Neural cell (in vitro differentiated cells): Measurements from ENCODE around the gene MYL12B. TPM values are rescaled to one million over a fixed set of nuclear protein-coding genes. Genes with fewer than 3 reads are reported as not detected.

Experiments used
- H2AFZ ChIP-seq: fragments of 200-600, 300-800 bp; sonication (generic), shearing (Covaris generic); 2 replicates; pipeline ENCODE4 v1.6.0; 2014; ENCODE audit warnings: low read depth, mild to moderate bottlenecking, antibody characterized with exemption, low read length, moderate library complexity
- H3F3A ChIP-seq: fragments of 200-600 bp; shearing (Covaris generic); 2 replicates; pipeline ENCODE4 v1.6.1; 2016; ENCODE audit warnings: mild to moderate bottlenecking, moderate library complexity, mixed read lengths, antibody characterized with exemption, low read length; ENCODE audit not compliant: insufficient read depth, poor library complexity, severe bottlenecking
- H3K27ac ChIP-seq: fragments of 200-600, 300-800 bp; sonication (generic), shearing (Covaris generic); 2 replicates; pipeline ENCODE4 v1.5.1; 2014; ENCODE audit warnings: mild to moderate bottlenecking, low read length, moderate library complexity
- H3K27me3 ChIP-seq: fragments of 300-800, 200-600 bp; sonication (generic), shearing (Covaris generic); 2 replicates; pipeline ENCODE4 v1.6.0; 2014; ENCODE audit warnings: mild to moderate bottlenecking, low read depth, low read length, moderate library complexity; ENCODE audit not compliant: insufficient read depth
- H3K36me3 ChIP-seq: fragments of 300-800, 200-600 bp; sonication (generic), shearing (Covaris generic); 2 replicates; pipeline ENCODE4 v1.5.1; 2014; ENCODE audit warnings: mild to moderate bottlenecking, antibody characterized with exemption, low read length, moderate library complexity; ENCODE audit not compliant: insufficient read depth
- H3K4me2 ChIP-seq: fragments of 300-800, 200-600 bp; sonication (generic), shearing (Covaris generic); 2 replicates; pipeline ENCODE4 v1.6.0; 2014; ENCODE audit warnings: mild to moderate bottlenecking, low read length
- H3K4me3 ChIP-seq: fragments of 300-800, 200-600 bp; sonication (generic), shearing (Covaris generic); 2 replicates; pipeline ENCODE4 v1.5.1; 2014; ENCODE audit warnings: mild to moderate bottlenecking, low read length, moderate library complexity
- H3K79me2 ChIP-seq: fragments of 200-600 bp; shearing (Covaris generic); replicated peaks from 2 replicates; pipeline ENCODE4 v1.6.0; 2014; ENCODE audit warnings: mild to moderate bottlenecking, low read length, moderate library complexity; ENCODE audit not compliant: insufficient read depth
- H3K9ac ChIP-seq: fragments of 300-800, 200-600 bp; sonication (generic), shearing (Covaris generic); 2 replicates; pipeline ENCODE4 v1.6.1; 2016; ENCODE audit warnings: mild to moderate bottlenecking, low read length, mixed read lengths
- H3K9me2 ChIP-seq: fragments of 200-600 bp; shearing (Covaris generic); 2 replicates; pipeline ENCODE4 v1.6.1; 2016; ENCODE audit warnings: mild to moderate bottlenecking, low read length, mixed read lengths; ENCODE audit not compliant: insufficient read depth
- H3K9me3 ChIP-seq: fragments of 200-600, 300-800 bp; sonication (generic), shearing (Covaris generic); 2 replicates; pipeline ENCODE4 v1.6.1; 2016; ENCODE audit warnings: mild to moderate bottlenecking, mixed run types, low read length, moderate library complexity, mixed read lengths
- H4K20me1 ChIP-seq: fragments of 200-600 bp; shearing (Covaris generic); 2 replicates; pipeline ENCODE4 v1.6.1; 2016; ENCODE audit warnings: mild to moderate bottlenecking, mixed run types; ENCODE audit not compliant: insufficient read depth
- EP300 ChIP-seq: fragments of 450-650 bp; conservative IDR thresholded peaks from 2 replicates; pipeline ENCODE4 v1.6.1; 2014; ENCODE audit warnings: antibody characterized with exemption, mild to moderate bottlenecking, moderate library complexity; ENCODE audit not compliant: poor library complexity, severe bottlenecking
- EZH2 ChIP-seq: fragments of 200-600, 300-800 bp; shearing (Covaris generic), sonication (generic); IDR thresholded peaks from 2 replicates; pipeline ENCODE4 v1.6.1; 2014; ENCODE audit warnings: antibody characterized with exemption, low read length, borderline replicate concordance, mild to moderate bottlenecking; ENCODE audit not compliant: insufficient read depth, poor library complexity, severe bottlenecking
- MXI1 ChIP-seq: fragments of 450-650 bp; conservative IDR thresholded peaks from 2 replicates; pipeline ENCODE4 v1.6.1; 2014; ENCODE audit warnings: antibody characterized with exemption, mild to moderate bottlenecking; ENCODE audit not compliant: poor library complexity, severe bottlenecking
- POLR2AphosphoS5 ChIP-seq: IDR thresholded peaks from 2 replicates; pipeline ENCODE4 v1.6.1; 2012
- RAD21 ChIP-seq: fragments of 450-650 bp; conservative IDR thresholded peaks from 2 replicates; pipeline ENCODE4 v1.6.1; 2014; ENCODE audit warnings: antibody characterized with exemption, mild to moderate bottlenecking, moderate library complexity
- REST ChIP-seq: IDR thresholded peaks from 2 replicates; pipeline ENCODE4 v1.6.1; 2012; ENCODE audit warnings: borderline replicate concordance
- SMC3 ChIP-seq: fragments of 450-650 bp; conservative IDR thresholded peaks from 2 replicates; pipeline ENCODE4 v1.6.1; 2014; ENCODE audit warnings: antibody characterized with exemption, mild to moderate bottlenecking, moderate library complexity; ENCODE audit not compliant: poor library complexity
- TAF1 ChIP-seq: IDR thresholded peaks from 2 replicates; pipeline ENCODE4 v1.6.1; 2012; ENCODE audit warnings: low read depth
- polyA plus RNA-seq: library from polyadenylated mRNA; depleted of rRNA; stranded (reverse); fragments of >200 nt; gene quantifications from 2 replicates; pipeline ENCODE4 v1.2.3, GENCODE V29; 2014
- TF ChIP-seq, protein P1 (sequence below): fragments of 450-650 bp; IDR thresholded peaks from 2 replicates; pipeline ENCODE4 v1.5.1; 2014; ENCODE audit warnings: antibody characterized with exemption, mild to moderate bottlenecking, moderate library complexity; ENCODE audit not compliant: poor library complexity, severe bottlenecking

Gene MYL12B
- polyA plus RNA-seq, 1 donor from 2014 or later: 384 TPM

GRCh38 chr18:3323900-3324299, 62.0 kb downstream of the MYL12B start:
- Histone ChIP-seq H3K27me3 (no peaks in the 10 kb centered on the region), H3K36me3 (no peaks in the 10 kb centered on the region), H2AFZ (no peak overlapping the region), H3F3A (no peaks in the 10 kb centered on the region), H3K4me2 (no peak overlapping the region), H3K79me2 (no peaks in the 10 kb centered on the region), H3K9ac (no peak overlapping the region), H3K9me2 (no peaks in the 10 kb centered on the region), H3K9me3 (no peaks in the 10 kb centered on the region), H4K20me1 (no peaks in the 10 kb centered on the region), H3K4me3 (no peak overlapping the region), H3K27ac (no peak overlapping the region)
- TF ChIP-seq MXI1 (no peak), TAF1 (no peak), EP300 (no peak), REST (no peak), POLR2AphosphoS5 (no peak), SMC3 (no peak), RAD21 (no peak), EZH2 (no peak)
- TF ChIP-seq, protein P1, sequence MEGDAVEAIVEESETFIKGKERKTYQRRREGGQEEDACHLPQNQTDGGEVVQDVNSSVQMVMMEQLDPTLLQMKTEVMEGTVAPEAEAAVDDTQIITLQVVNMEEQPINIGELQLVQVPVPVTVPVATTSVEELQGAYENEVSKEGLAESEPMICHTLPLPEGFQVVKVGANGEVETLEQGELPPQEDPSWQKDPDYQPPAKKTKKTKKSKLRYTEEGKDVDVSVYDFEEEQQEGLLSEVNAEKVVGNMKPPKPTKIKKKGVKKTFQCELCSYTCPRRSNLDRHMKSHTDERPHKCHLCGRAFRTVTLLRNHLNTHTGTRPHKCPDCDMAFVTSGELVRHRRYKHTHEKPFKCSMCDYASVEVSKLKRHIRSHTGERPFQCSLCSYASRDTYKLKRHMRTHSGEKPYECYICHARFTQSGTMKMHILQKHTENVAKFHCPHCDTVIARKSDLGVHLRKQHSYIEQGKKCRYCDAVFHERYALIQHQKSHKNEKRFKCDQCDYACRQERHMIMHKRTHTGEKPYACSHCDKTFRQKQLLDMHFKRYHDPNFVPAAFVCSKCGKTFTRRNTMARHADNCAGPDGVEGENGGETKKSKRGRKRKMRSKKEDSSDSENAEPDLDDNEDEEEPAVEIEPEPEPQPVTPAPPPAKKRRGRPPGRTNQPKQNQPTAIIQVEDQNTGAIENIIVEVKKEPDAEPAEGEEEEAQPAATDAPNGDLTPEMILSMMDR: no peak

Other genes starting within 250 kb of the MYL12B start
- gene LPIN2, start 249.0 kb upstream of the MYL12B start, polyA plus RNA-seq: 13.7 and 14.4 TPM in 2 replicates
- 0.40 and 1.7 TPM in 2 replicates for gene MYOM1, start 42.2 kb upstream of the MYL12B start, polyA plus RNA-seq
- 57.9 and 62.7 TPM in 2 replicates for gene MYL12A, start 14.3 kb upstream of the MYL12B start, polyA plus RNA-seq
- gene TGIF1, start 188.0 kb downstream of the MYL12B start, polyA plus RNA-seq: 3.6 and 9.7 TPM in 2 replicates